ENCODE data around the gene IL11RA. TPM values are rescaled to one million over a fixed set of nuclear protein-coding genes. Genes with fewer than 3 reads are reported as not detected.

Gene IL11RA
- total RNA-seq, 1 donor from 2014 or later, result 51.7 TPM

DNA sequence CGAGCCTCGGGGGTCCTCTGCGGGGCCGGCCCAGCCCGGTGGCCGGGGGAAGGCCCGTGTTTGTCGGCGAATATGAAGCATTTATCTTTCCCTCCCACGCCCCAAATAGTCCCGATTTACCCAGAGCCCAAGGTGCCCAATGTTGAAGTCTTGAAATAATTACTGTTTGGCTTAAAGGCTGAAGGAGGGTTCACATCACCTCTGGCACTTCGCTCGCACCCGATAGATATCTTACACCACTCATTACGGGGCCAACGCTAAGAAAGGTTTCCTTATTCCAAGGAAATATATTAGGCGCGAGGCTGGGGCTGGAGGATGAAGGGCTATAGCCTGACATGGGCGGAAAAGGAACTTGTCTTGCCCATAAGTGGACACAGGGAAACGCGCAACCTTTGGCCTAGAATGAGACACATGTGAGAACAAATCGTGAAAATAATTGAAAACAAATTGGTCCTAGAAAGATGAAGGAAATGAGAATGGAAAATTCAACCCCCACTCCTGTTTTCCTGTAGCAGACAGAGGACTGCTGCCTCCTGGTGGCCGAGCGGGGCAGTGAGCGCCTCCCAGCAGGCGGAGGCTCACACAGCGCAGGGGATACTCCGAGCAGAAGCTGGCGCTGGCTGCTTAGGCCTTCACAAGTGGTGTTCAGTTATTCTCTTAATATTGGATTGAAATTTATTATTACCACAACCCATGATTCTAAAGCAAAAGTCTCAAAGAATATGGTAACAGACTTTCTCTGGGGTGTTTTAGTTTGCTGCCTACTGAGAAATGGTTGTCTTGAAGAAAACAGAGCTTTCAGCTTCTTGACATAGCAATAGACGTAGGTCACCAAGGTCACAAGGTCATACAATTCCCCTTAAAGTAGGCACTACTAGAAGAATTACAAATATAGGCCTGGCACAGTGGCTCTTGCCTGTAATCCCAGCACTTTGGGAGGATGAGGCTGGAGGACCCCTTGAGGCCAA is 50.1 kb downstream of the IL11RA start:
- DNase-seq (peak; percentile 91), ATAC-seq (peak; percentile 95)
- intact Hi-C loops (cut with micrococcal nuclease), result no loop called here

- ATAC-seq (no peak), DNase-seq (no peak)
- intact Hi-C loops (cut with micrococcal nuclease), result no loop called here
Measured at GRCh38 chr9:34707130-34707529, 55.1 kb downstream of the IL11RA start.

- intact Hi-C loops (cut with micrococcal nuclease), result no loop called here
- no peak for DNase-seq
Measured at GRCh38 chr9:34709196-34709978, 57.4 kb downstream of the IL11RA start.

GRCh38 chr9:34710023-34710422 is 58.0 kb downstream of the IL11RA start, which contains the start of gene CCL21:
Gene CCL21, minus strand, starts transcription at chr9:34710136. Its CDS starts 70 bp downstream, at chr9:34710066.
- DNase-seq, result peak; percentile 81
- intact Hi-C loops (cut with micrococcal nuclease), result no loop called here
- ATAC-seq, result peak; percentile 96

More at GRCh38 chr9:34709196-34709978, 57.4 kb downstream of the IL11RA start:
- ATAC-seq, result peak; percentile 23

Other genes with a start within 250 kb of the IL11RA start
- gene FAM219A, start 193.6 kb upstream of the IL11RA start, total RNA-seq, result 19.7 TPM
- gene DNAI1, start 193.4 kb upstream of the IL11RA start, total RNA-seq, result not detected
- 0.40 TPM for gene ENHO, start 129.2 kb upstream of the IL11RA start, total RNA-seq
- gene CNTFR, start 62.5 kb upstream of the IL11RA start, total RNA-seq, result 3.3 TPM
- gene RPP25L, start 40.1 kb upstream of the IL11RA start, total RNA-seq, result 40.8 TPM
- 139 TPM for gene DCTN3, start 31.7 kb upstream of the IL11RA start, total RNA-seq
- gene ARID3C, start 23.1 kb upstream of the IL11RA start, total RNA-seq, result not detected
- gene SIGMAR1, start 14.4 kb upstream of the IL11RA start, total RNA-seq, result 23.1 TPM
- gene GALT, start 5.5 kb upstream of the IL11RA start, total RNA-seq, result 61.2 TPM
- not detected for gene CCL27, start 10.5 kb downstream of the IL11RA start, total RNA-seq
- 2.1 TPM for gene CCL19, start 39.1 kb downstream of the IL11RA start, total RNA-seq
- 32.5 TPM for gene CCL21, start 58.0 kb downstream of the IL11RA start, total RNA-seq